GM19372 (cell line): ENCODE measurements around the gene CCDC60.

Source experiments
- ATAC-seq: cut with Tn5 transposase; IDR thresholded peaks from one replicate; pipeline ENCODE4 v1.9.1; 2021; ENCODE audit warnings: mild to moderate bottlenecking, low read depth, moderate library complexity; ENCODE audit not compliant: unreplicated experiment

Gene CCDC60

GRCh38 chr12:119440803-119441360, 106.4 kb downstream of the CCDC60 start:
- ATAC-seq: no peak

DNA sequence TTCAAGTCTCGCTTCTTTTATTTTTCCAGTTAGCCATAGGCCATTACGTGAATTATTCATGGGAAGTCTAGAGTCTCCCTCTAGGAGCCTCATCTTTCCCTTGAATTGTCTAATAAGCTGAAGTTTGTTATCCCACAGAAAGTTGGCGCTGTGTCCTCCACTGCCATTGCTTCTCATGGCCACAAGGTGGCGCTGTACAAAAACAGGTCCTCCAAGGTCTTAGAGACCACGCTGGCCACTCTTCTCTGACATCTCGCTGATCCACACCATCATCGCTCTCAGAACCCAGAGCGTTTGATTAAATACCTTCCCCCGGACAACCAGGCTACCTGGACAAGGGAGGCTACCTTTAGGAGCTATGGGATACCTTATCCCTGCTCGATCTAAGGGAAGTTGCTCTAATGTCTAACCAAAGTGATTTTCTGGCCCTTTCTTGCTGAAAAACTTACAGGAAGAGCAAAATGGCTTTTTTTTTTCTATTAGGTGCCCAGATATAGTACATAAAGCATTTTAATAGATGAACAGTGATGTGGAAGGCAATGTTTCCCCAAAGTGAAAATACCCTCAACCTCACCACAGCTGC, 110.0 kb downstream of the CCDC60 start:
- ATAC-seq: no peak

DNA sequence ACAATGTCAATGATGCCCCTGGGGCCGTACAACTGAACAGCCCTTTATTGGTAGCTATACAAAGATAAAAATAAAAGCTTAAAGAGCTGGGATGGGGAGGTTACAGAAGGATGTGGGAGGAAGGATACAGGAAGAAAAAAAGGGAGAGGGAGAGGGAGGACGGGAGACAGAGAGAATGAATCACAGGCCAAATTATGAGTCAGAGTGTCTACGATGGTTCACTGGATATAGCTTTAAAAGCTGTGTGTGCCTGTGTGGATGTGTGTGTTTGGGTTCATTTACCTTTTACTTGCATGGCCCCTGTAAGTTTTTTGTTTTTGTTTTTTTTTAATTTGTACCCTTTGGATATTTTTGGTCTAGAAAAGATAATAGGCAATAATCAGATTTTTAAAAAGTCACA, 111.9 kb downstream of the CCDC60 start:
- ATAC-seq: no peak

DNA sequence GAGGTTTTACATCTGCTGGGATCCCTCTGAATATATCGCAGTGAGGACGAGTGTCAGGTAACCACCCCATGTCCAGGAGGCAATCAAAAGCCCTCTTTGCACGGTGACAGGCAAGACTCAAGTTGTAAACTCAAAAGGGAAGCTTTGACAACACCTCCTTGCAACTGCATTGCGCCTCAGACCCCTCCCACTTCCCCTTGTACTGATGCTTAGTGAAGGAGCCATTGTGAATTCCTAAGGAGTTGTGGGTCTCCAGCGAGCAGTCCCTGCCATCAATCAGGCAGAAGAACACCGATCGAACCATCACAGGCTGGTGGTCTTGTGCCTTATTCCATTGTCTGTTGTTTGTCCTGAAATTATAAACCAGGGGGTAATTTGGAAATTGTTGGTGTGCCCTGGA, 112.6 kb downstream of the CCDC60 start:
- ATAC-seq: no peak

- ATAC-seq: no peak
Measured at GRCh38 chr12:119447618-119448017, 113.1 kb downstream of the CCDC60 start.

GRCh38 chr12:119448611-119449131, 114.1 kb downstream of the CCDC60 start:
- no peak for ATAC-seq

- ATAC-seq: no peak
Measured at GRCh38 chr12:119450771-119451170, 116.2 kb downstream of the CCDC60 start.

DNA sequence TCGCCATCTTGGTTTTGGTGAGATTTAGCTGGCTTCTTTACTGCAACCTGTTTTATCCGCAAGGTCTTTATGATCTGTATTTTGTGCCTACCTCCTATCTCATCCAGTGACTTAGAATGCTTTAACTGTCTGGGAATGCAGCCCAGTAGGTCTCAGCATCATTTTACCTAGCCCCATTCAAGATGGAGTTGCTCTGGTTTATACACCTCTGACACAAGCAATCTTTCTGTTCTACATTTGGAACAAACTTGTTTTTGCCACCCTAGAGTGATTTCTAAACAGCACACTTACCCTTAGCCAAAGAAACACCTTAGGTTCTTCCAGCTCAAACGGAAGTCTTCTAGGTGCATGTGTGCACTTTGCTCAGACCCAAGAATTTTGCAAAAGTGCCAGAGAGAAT, 122.3 kb downstream of the CCDC60 start:
- no peak for ATAC-seq

GRCh38 chr12:119457271-119457670, 122.7 kb downstream of the CCDC60 start:
- no peak for ATAC-seq

- no peak for ATAC-seq
Measured at GRCh38 chr12:119459481-119459880, 125.0 kb downstream of the CCDC60 start.

GRCh38 chr12:119460876-119461275, 126.3 kb downstream of the CCDC60 start:
- ATAC-seq: no peak

GRCh38 chr12:119461636-119462214, 127.2 kb downstream of the CCDC60 start:
- ATAC-seq: no peak

GRCh38 chr12:119463211-119463926, 128.8 kb downstream of the CCDC60 start:
- ATAC-seq: no peak

DNA sequence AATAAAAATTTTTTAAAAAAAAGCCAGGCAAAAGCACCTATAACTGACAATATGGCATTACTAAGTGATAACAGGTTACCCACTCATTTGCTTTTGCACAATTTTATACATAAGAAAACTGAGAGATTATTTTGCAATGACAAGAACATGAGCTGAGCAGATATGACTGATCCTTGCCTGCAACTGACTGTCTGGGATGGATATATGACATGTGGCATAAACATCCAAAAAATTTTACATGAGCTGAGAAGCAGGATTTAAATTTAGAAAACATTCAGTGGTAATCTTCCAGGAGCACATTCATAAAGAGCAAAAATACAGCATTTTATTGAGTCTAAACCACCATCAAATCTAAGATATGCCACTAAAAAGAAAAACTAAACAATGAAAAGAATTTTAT, 133.8 kb downstream of the CCDC60 start:
- no peak for ATAC-seq

- ATAC-seq: no peak
Measured at GRCh38 chr12:119475650-119476049, 141.1 kb downstream of the CCDC60 start.

DNA sequence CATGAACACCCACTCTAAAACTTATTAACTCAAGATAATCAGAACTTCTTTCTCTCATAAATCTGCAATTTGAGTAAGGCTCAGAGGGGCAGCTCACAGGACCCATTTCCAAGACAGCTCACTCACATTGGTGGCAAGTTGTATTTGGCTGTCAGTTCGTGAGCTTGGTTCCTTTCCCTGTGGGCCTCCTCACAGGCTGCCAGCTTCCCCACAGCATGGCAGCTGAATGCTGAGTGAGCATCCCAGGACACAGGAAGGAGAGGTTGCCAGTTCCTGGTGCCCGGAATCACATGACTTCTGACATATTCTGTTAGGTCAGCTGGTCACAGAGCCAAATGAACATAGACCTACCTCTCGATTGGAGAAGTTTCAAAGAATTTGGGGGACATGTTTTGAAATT, 142.4 kb downstream of the CCDC60 start:
- ATAC-seq: no peak

DNA sequence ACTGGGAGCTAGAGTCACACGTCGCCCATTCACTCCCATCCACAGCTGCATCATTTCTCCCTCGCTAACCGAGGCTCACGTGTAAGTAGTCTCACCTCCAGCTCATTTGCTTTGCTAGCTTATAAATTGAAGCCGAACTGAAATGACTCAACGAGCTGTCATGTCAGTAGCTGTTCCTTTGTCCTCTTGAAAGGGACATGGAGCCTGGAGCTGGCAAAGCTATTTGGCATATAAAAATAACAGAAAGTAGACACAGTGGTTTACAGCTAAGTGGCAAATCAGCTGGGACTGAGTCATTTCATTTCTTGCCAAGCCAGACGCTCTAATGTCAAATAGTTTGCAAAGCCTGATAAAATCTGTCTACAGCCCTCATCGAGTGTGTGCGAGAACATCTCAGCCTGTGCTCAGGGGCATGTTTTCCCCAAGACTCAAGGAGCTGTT, 144.6 kb downstream of the CCDC60 start:
- no peak for ATAC-seq

DNA sequence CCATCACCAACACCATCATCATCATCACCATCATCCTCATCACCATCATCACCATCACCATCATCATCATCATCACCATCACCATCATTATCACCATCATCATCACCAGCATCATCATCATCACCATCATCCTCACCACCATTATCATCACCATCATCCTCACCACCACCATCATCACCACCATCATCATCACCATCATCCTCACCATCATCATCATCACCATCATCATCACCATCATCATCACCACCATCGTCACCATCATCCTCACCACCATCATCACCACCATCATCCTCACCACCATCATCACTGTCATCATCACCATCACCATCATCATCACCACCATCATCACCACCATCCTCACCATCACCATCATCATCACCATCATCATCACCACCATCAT, 146.0 kb downstream of the CCDC60 start:
- ATAC-seq: no peak

DNA sequence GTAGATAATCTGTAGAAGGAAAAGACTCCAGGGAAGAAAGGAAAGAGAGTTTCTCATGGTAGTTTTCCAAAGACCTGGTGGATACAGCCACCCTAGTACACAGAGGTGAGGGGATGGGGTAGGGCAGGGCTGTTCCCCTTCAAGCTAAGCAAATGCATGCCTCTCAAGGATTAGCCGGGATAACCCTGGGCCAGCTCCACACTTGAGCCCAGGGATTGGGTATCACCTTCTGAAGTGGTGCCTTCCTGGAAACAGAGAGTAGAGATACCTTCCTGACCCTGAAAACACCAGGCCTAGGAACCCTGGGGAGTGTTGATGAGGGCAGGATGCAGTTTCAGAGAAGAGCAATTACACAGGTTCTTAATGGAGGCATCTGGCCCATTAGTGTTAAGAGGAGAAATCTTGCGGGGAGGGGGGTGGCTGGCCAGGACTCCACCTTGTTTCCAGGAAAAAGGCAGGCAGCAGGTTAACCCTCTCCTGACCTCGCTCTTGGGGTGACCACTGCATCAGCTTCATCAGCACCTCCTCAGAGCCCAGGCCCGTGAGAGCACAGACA, 152.1 kb downstream of the CCDC60 start:
- ATAC-seq: no peak

DNA sequence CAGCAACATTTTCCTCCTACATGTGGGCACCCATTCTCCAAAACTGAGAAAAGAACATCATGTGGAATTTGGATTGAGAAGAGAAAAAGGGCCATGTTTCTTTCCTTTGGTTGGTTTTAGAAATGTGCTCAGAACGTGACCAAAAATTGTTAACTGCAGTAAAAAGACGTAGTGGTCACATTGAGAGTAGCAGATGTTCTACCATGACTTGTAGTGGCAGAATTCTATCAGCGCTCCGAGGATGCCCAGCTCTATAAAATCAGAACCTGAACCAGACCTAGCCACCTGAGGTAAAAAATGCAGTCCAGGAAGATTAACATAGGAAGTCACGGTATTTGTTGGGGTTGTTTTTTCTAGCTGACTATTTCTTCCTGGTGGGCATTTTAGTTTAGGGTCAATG, 157.3 kb downstream of the CCDC60 start:
- ATAC-seq: no peak

GRCh38 chr12:119500209-119500608, 165.7 kb downstream of the CCDC60 start:
- no peak for ATAC-seq
